HepG2 (cell line): ENCODE measurements around the gene ABCA2. TPM values are rescaled to one million over a fixed set of nuclear protein-coding genes. Genes with fewer than 3 reads are reported as not detected.

ENCODE experiments used
- CHD4 ChIP-seq: fragments of 200-600 bp; sonication (generic); IDR thresholded peaks from 2 replicates; pipeline ENCODE4 v1.7.0; 2017; ENCODE audit warnings: mild to moderate bottlenecking, low read length, borderline replicate concordance
- FOXO4 ChIP-seq: sonication (generic); formaldehyde crosslinking; conservative IDR thresholded peaks from 2 replicates; pipeline ENCODE4 v1.8.1; 2023; ENCODE audit warnings: missing genetic modification reagents
- JDP2 ChIP-seq: sonication (generic); formaldehyde crosslinking; IDR thresholded peaks from 2 replicates; pipeline ENCODE4 v1.8.1; 2022; ENCODE audit warnings: missing genetic modification reagents, borderline replicate concordance
- MED8 ChIP-seq: sonication (generic); formaldehyde crosslinking; IDR thresholded peaks from 2 replicates; pipeline ENCODE4 v1.8.1; 2023; ENCODE audit warnings: mild to moderate bottlenecking, missing genetic modification reagents; ENCODE audit not compliant: insufficient replicate concordance
- RFXANK ChIP-seq: IDR thresholded peaks from 2 replicates; pipeline ENCODE4 v1.6.1; 2016
- RXRA ChIP-seq: sonication (generic); formaldehyde crosslinking; IDR thresholded peaks from 2 replicates; pipeline ENCODE4 v1.5.1; 2020; ENCODE audit warnings: missing genetic modification reagents
- SMAD3 ChIP-seq: sonication (generic); formaldehyde crosslinking; IDR thresholded peaks from 2 replicates; pipeline ENCODE4 v1.4.0; 2020; ENCODE audit warnings: missing genetic modification reagents
- SNAPC2 ChIP-seq: sonication (generic); formaldehyde crosslinking; IDR thresholded peaks from 2 replicates; pipeline ENCODE4 v1.8.1; 2022; ENCODE audit warnings: mild to moderate bottlenecking, missing genetic modification reagents
- SNRNP70 ChIP-seq: fragments of 200-400 bp; formaldehyde crosslinking; IDR thresholded peaks from 2 replicates; pipeline ENCODE4 v1.6.1; 2017; ENCODE audit warnings: mild to moderate bottlenecking, low read depth, low read length, moderate library complexity
- SPEN ChIP-seq: sonication (generic); formaldehyde crosslinking; IDR thresholded peaks from 2 replicates; pipeline ENCODE4 v1.5.1; 2020; ENCODE audit warnings: low read depth, mild to moderate bottlenecking, missing genetic modification reagents
- SRSF4 ChIP-seq: fragments of 200-400 bp; formaldehyde crosslinking; IDR thresholded peaks from one replicate; pipeline ENCODE4 v1.6.1; 2018; ENCODE audit warnings: mild to moderate bottlenecking, low read depth, low read length, moderate library complexity; ENCODE audit not compliant: poor library complexity, severe bottlenecking
- TRIM24 ChIP-seq: sonication (generic); formaldehyde crosslinking; IDR thresholded peaks from 2 replicates; pipeline ENCODE4 v1.8.0; 2022; ENCODE audit warnings: mild to moderate bottlenecking, missing genetic modification reagents
- ZC3H13 ChIP-seq: sonication (generic); formaldehyde crosslinking; IDR thresholded peaks from 2 replicates; pipeline ENCODE4 v1.8.1; 2023; ENCODE audit warnings: mild to moderate bottlenecking, missing genetic modification reagents, moderate library complexity
- ZFP91 ChIP-seq: sonication (generic); formaldehyde crosslinking; IDR thresholded peaks from 2 replicates; pipeline ENCODE4 v1.9.0; 2022; ENCODE audit warnings: missing genetic modification reagents, mild to moderate bottlenecking, borderline replicate concordance
- ZNF205 ChIP-seq: IDR thresholded peaks from 2 replicates; pipeline ENCODE4 v1.6.1; 2018; ENCODE audit warnings: missing biosample characterization, missing genetic modification reagents
- ZNF282 ChIP-seq: fragments of 450-650 bp; IDR thresholded peaks from 2 replicates; pipeline ENCODE4 v1.6.1; 2018; ENCODE audit not compliant: partially characterized antibody
- ZNF343 ChIP-seq: sonication (generic); formaldehyde crosslinking; IDR thresholded peaks from 2 replicates; pipeline ENCODE4 v1.4.0; 2020; ENCODE audit warnings: mild to moderate bottlenecking, missing genetic modification reagents
- ZNF484 ChIP-seq: sonication (generic); formaldehyde crosslinking; IDR thresholded peaks from 2 replicates; pipeline ENCODE4 v1.5.1; 2020; ENCODE audit warnings: mild to moderate bottlenecking, low read depth, missing genetic modification reagents, borderline replicate concordance
- ZNF501 ChIP-seq: sonication (generic); formaldehyde crosslinking; IDR thresholded peaks from 2 replicates; pipeline ENCODE4 v1.5.1; 2020; ENCODE audit warnings: mild to moderate bottlenecking, moderate library complexity, missing genetic modification reagents
- ZNF564 ChIP-seq: sonication (generic); formaldehyde crosslinking; IDR thresholded peaks from 2 replicates; pipeline ENCODE4 v1.8.1; 2023; ENCODE audit warnings: mild to moderate bottlenecking, missing genetic modification reagents
- ZNF574 ChIP-seq: sonication (generic); formaldehyde crosslinking; IDR thresholded peaks from 2 replicates; pipeline ENCODE4 v1.4.0; 2020; ENCODE audit warnings: missing genetic modification reagents
- ZNF605 ChIP-seq: sonication (generic); formaldehyde crosslinking; IDR thresholded peaks from 2 replicates; pipeline ENCODE4 v1.8.0; 2022; ENCODE audit warnings: mild to moderate bottlenecking, missing genetic modification reagents
- ZNF614 ChIP-seq: IDR thresholded peaks from 2 replicates; pipeline ENCODE4 v1.6.1; 2018; ENCODE audit warnings: missing biosample characterization, missing genetic modification reagents, inconsistent platforms, borderline replicate concordance
- ZNF879 ChIP-seq: sonication (generic); formaldehyde crosslinking; IDR thresholded peaks from 2 replicates; pipeline ENCODE4 v1.8.1; 2023; ENCODE audit warnings: missing genetic modification reagents
- polyA plus RNA-seq, 8 experiments: library from polyadenylated mRNA; depleted of rRNA in 3 of 8; stranded (reverse) in 7 of 8; unstranded in 1 of 8; fragments of >200 nt; fragmentation: Illumina TruSeq in 4 of 8; extraction: Trizol in 4 of 8; gene quantifications; 2 replicates each; pipeline versions ENCODE4 v1.2.1 to v1.2.3, GENCODE V29; 2011 to 2016; ENCODE audit warnings: low read depth in 4 of 8, missing spikeins in 1 of 8, mixed read lengths in 1 of 8; ENCODE audit not compliant: insufficient read depth in 1 of 8
- total RNA-seq, 5 experiments: library from RNA; depleted of rRNA; stranded (reverse); fragments of >200 nt; fragmentation: Illumina TruSeq; extraction: Trizol; gene quantifications; 2 replicates each; pipeline ENCODE4 v1.2.3, GENCODE V29; 2016; ENCODE audit warnings: low read depth in 1 of 5

Gene ABCA2
- total and polyA plus RNA-seq, 2 of the 13 experiments (the other 11 are each of a cell fraction or from before 2014, with no cell fraction given), result 2.9 to 19.2 TPM

DNA sequence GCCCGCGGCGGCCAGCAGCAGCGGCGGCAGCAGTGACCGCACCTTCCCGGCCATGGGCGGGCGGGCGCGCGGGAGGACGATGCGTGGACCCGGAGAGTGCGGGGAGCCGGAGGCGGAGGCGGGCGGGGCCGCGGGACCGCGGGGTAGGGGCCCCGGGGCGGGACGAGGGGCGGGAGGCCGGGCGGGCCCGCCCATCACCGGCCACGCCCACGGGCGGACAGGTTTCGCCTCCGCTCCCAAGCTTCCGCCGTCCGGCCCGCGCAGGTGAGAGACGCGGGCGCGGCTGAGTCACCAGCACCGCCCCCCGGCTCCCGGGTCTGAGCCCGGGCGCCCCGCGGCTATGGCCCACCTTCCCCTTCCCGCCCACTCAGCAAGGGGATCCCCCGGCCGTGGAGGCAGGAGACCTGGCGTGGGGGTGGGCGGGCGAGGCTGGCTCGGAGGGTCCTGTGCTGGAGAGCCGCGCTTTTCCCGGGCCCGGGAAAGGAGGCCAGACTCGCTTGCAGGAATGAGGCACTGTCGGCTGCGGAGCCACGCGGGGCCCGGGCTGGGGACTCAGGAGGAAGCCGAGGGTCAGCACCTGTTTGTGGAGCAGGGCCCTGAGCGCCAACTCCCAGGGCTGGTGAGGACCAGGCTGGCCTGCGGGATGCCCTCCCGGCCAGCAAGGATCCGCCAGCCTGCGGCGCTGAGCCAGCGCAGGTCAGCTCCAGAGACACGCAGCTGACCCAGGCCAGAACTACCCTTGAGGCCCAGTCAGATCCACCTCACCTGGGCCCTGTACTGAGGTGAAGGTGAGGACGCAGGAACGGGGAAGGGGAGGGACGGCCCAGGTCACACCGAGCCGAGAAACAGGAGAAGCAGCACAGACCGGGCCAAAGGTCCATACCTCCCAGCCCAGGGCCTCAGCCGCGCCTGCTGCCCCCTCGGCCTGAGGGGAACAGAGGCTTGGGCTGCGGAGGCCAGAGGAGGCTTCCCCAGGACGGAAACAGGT lies 26.2 kb upstream of the ABCA2 start, which contains the start of gene ENTPD2 (continued):
- no peak for TF ChIP-seq ZNF282
- TF ChIP-seq TRIM24 (CRISPR knock-in tag), result no peak
- TF ChIP-seq ZNF879, result 0 out of 2 replicates have a peak, but pooled peaks have one; percentile 13
- TF ChIP-seq ZNF205 (CRISPR knock-in tag), result 0 out of 2 replicates have a peak, but pooled peaks have one; percentile 20
- no peak for TF ChIP-seq ZC3H13 (CRISPR knock-in tag)
- TF ChIP-seq SRSF4, result no peak
- 0 out of 2 replicates have a peak, but pooled peaks have one; percentile 6 for TF ChIP-seq ZNF484 (CRISPR knock-in tag)
- TF ChIP-seq SNAPC2 (CRISPR knock-in tag), result no peak
- no peak for TF ChIP-seq ZNF614 (CRISPR knock-in tag)
- TF ChIP-seq SPEN (CRISPR knock-in tag), result peak; percentile 44
- no peak for TF ChIP-seq ZFP91 (CRISPR knock-in tag)
- no peak; the same call in 1 of the 2 replicates for TF ChIP-seq JDP2 (CRISPR knock-in tag)
- no peak for TF ChIP-seq SNRNP70
- peak; percentile 71 for TF ChIP-seq ZNF564
- TF ChIP-seq ZNF501 (CRISPR knock-in tag), result peak; percentile 33; the same call in 1 of the 2 replicates
- TF ChIP-seq ZNF574 (CRISPR knock-in tag), result peak; percentile 14; the same call in 1 of the 2 replicates
- peak; percentile 57; the same call in 1 of the 2 replicates for TF ChIP-seq RXRA (CRISPR knock-in tag)
- no peak for TF ChIP-seq RFXANK (CRISPR knock-in tag)
- TF ChIP-seq FOXO4 (CRISPR knock-in tag), result peak; percentile 94; the same call in 1 of the 2 replicates
- TF ChIP-seq ZNF343 (CRISPR knock-in tag), result peak; percentile 17; the same call in 1 of the 2 replicates
- TF ChIP-seq CHD4, result no peak
- TF ChIP-seq MED8, result no peak
- no peak for TF ChIP-seq SMAD3 (CRISPR knock-in tag)
- TF ChIP-seq ZNF605 (CRISPR knock-in tag), result peak; percentile 21; the same call in 1 of the 2 replicates
